ENCODE results near the gene TYROBP.
A peak's percentile ranks its signal among the peaks of the same experiment; 100 is the strongest.

The TYROBP gene

DNA sequence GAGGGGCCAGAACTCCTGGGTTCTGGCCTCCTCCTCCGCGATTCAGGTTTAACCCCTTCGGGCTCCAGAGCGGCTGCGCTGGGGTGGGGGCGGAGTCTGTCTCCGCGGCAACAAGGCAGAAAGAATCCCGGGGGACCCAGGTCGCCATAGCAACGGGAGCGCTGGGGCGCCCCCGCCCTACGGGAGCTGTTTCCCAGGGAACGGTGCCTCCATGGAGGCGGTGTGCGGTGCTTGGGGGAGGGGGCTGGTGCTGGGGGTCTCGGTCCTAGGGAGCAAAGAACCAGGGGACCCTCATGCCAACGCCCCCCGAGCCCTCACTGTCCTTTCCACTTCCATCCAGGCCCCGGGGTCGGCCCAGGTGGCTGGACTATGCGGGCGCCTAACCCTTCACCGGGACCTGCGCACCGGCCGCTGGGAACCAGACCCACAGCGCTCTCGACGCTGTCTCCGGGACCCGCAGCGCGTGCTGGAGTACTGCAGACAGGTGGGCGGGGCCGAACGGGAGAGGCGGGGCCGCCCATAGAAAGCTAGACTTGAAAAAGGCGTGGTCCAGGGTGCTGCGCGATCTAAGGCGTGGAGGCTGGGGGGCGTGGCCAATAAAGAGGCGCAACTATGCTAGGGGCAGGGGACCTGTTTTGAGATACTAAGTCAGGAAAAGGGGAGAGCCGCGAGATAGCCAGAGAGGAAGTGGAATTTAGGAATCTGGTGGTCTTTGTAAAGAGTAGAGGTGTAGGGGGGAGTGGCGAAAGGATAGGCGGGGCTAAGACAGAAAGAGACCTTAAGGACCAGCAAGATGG lies 38.6 kb downstream of the TYROBP start:
- peak; percentile 82 for DNase-seq

DNA sequence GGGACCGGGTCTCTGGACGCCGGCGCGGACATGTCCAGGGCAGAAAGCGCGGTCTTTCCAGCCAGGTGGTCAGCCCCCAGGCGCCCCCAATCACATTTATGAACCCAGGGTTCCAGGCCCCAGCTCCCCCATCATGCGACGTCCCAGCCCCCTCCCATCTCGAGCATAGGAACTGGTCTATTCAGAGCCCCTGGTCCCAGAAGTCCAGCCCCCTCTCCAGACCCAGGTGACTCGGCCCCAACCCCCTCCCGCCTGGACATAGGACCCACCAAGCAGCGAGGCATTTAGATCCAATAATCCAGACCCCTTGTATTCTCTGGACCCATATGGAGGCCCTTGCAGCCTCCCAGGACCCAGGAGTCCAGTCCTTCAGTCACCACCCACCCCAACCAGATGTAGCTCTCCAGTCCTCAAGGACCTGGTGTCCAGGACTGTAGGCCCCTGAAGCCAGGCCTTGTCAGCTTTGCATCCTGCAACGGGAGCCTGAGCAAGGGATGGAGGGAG lies 39.2 kb downstream of the TYROBP start:
- DNase-seq = no peak

DNA sequence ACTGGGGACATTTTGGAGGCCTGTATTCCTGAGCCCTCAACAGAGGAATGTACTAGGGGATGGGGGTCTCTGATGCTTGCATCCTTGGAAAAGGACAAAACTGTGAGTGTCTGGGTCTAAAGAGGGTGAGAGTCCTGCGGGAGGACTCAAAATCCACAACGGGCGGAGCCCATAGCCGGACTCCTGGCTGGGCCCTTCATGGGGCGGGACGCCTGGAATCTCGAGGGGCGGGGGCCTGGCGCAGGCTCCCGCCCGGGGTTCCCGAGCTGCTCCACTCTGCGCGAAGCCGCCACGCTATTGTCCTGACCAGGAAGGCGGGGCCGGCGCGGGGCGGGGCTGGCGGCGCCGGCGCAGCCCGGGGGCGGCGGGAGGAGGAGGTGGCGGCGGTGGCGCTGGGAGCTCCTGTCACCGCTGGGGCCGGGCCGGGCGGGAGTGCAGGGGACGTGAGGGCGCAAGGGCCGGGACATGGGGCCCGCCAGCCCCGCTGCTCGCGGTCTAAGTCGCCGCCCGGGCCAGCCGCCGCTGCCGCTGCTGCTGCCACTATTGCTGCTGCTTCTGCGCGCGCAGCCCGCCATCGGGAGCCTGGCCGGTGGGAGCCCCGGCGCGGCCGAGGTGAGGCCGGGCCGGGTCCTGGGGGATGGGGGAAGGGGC lies 39.8 kb downstream of the TYROBP start, which contains the start of gene APLP1:
Gene APLP1, plus strand, starts transcription at position 403 of the 651 bp plus-strand sequence. Its CDS starts 63 bp downstream, at position 466.
- peak; percentile 78 for DNase-seq

DNA sequence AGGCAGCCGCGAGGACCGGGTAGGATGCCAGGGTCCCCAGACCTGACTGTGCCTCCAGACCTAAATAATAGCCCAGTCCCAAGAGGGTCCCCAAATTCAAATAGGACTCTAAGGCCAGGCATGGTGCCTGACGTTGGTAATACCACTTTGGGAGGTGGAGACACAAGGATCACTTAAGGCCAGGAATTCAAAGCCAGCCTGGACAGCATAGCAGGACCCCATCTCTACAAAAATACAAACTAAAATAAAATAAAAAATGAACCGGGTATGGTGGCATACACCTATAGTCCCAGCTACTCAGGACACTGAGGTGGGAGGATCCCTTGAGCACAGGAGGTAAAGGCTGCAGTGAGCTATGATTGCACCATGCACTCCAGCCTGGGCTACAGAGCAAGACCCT lies 45.1 kb downstream of the TYROBP start:
- DNase-seq = no peak

DNA sequence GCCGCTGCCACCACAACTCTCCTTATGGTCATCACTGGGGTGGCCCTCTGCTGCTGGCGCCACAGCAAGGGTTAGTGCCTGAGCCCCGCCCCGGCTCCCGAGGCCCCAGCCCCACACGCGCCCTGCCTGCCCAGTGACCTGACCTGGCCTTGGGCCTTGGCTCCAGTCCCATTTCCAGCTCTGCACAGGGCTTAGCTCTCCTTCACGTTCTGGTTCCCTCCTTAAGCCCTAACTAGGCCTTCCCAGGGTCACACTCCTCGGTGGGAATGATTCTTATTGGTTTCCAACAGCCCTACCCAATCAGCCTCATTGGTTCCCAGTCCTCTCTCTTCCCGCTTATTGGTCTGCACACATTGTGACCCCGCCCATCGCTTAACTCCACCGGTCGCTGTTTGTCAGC lies 45.6 kb downstream of the TYROBP start:
- DNase-seq = no peak

DNA sequence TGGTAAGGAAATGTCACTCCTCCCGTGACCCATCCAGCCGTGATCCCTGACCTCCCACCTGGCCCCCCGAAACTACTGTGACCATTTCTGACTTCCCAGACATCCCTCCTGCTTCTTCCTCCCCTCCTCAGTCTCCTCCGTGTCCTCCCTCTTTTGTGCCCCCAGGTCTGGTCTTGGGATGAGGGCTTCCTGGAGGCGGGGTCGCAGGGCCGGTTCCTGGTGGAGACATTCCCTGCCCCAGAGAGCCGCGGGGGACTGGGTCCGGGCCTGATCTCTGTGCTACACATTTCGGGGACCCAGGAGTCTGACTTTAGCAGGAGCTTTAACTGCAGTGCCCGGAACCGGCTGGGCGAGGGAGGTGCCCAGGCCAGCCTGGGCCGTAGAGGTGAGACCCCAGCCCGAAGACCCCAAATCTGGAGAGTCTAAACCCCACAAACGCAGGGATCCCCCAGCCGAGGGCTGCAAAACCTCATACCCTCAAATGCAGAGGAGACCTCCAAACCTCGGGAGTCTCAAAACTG lies 46.4 kb downstream of the TYROBP start:
- no peak for DNase-seq

DNA sequence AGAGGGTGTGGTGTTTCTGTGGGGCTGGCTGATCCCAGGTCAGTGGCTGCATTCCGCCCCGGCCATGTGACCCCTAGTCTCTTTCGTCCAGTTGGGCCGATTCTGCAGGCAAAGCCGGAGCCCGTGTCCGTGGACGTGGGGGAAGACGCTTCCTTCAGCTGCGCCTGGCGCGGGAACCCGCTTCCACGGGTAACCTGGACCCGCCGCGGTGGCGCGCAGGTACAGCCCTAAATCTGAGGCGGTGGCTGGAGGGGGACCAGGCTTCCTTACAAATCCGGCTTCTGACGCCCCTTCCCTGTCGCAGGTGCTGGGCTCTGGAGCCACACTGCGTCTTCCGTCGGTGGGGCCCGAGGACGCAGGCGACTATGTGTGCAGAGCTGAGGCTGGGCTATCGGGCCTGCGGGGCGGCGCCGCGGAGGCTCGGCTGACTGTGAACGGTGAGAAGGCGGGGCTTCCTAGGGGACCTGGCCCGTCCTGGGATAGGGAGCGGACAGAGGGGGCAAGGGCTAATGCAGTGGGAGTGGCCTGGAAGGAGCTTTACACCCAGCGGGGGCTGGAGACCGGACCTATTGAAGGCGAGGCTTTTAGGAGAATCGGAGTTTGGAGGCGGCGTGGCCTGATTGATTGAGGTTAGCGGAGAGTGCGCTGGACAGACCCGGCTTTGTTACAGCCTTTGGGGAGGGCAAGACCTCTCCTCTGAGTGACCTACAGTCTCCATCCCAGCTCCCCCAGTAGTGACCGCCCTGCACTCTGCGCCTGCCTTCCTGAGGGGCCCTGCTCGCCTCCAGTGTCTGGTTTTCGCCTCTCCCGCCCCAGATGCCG lies 47.1 kb downstream of the TYROBP start:
- DNase-seq = no peak

DNA sequence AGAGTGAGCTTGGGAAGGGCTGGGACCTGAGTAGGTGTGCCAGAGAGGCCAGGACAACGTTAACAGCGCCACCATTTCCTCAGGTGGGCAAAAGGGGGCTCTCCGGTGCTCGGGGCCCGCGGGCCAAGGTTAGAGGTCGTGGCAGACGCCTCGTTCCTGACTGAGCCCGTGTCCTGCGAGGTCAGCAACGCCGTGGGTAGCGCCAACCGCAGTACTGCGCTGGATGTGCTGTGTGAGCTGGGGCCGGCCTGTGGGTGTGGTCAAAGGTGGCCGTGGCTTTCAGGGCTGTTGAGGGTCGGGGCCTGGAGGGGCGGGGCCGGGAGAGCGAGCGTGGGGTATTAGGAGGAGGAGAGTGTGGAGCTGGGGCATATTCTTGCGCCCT lies 47.7 kb downstream of the TYROBP start:
- no peak for DNase-seq

DNA sequence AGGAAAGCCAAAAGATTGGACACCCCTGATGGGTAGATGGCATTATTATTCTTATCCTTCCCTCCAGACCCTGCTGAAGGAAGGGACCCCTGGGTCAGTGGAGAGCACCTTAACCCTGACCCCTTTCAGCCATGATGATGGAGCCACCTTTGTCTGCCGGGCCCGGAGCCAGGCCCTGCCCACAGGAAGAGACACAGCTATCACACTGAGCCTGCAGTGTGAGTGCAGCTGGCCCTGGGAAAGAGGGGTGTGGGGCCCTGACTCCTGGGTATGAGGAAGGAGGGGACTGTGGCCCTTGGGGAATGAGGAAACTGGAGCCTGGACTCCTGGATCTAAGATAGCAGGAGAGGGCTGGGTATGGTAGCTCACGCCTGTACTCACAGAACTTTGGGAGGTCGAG lies 48.7 kb downstream of the TYROBP start:
- DNase-seq = no peak

DNA sequence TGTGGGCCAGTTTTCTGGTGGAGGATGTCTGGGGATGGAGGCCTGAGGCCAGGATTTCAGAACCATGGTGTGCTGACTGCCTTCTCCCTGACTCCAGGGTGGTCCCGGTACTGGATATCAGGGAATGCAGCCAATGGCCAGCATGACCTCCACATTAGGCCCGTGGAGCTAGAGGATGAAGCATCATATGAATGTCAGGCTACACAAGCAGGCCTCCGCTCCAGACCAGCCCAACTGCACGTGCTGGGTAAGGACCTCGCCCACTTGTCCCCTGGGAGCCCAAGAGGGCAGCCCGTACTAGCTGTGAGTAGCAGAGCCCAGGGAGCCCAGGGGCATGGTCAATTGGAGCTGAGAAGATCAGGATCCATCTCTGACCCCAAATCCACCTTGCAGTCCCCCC lies 49.8 kb downstream of the TYROBP start:
- no peak for DNase-seq

DNA sequence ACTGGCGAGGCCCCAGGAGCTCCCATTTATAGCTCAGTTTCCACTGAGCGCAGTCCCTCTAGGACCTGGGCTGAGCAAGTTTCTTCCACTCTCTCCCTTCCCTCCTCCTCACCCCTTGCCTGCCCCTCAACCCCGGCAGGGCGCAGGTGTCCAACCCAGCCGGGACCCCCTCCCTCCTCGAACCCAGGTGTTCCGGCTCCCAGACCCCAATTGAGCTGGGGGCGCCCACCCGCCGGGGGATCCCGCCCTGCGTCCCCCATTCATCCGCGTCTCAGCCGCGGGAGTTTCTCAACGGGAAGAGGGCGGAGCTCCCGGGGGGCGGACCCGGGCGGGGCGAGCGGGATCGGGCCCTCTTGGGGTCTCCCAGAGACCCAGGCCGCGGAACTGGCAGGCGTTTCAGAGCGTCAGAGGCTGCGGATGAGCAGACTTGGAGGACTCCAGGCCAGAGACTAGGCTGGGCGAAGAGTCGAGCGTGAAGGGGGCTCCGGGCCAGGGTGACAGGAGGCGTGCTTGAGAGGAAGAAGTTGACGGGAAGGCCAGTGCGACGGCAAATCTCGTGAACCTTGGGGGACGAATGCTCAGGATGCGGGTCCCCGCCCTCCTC lies 51.4 kb downstream of the TYROBP start, which contains the start of gene KIRREL2:
Gene KIRREL2, plus strand, starts transcription at position 366 of the 604 bp plus-strand sequence. Its CDS starts 209 bp downstream, at position 575.
- DNase-seq = peak; percentile 54
